ENCODE measurements around the gene GRID1. TPM values are rescaled to one million over a fixed set of nuclear protein-coding genes. Genes with fewer than 3 reads are reported as not detected.

The GRID1 gene
- total RNA-seq, 1 donor from 2014 or later = 7.1 TPM

DNA sequence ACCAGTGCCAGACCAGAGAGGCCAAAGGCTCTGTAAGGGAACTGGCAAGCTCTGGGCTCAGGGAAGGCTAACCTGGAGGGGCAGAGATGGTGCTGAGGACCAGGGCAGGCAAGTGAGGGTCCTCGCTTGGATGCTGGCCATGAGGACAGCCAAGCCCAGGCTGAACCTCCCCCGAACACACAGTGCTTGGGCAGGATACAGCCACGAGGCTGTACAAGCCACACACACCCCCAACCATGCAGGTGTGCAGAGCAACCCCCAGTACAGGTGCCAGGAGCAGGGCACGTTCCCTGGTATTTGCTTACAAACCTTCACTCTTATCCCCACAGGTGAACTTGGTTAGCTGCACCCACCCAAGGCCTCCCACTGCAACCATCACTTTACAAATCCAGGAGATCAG is 185.7 kb downstream of the GRID1 start:
- intact Hi-C loops (cut with DNase I) = no loop called here
- no peaks in the 10 kb centered on the region for H3K9me3 ChIP-seq
- H3K4me1 ChIP-seq = peaks cover 5% of the 10 kb centered on the region
- H3K4me3 ChIP-seq = no peak overlapping the region
- DNase-seq (ENCODE audit: extremely low spot score in 2 of 2) = no peak
- no peak overlapping the region for H3K27ac ChIP-seq
- no peaks in the 10 kb centered on the region for H3K36me3 ChIP-seq
- H3K27me3 ChIP-seq = no peaks in the 10 kb centered on the region
- TF ChIP-seq POLR2A (IDR thresholded peaks at IDR 0.05) (no peak), POLR2AphosphoS5 (IDR thresholded peaks at IDR 0.05; ENCODE audit: insufficient read depth in 1 of 2, low read depth in 1 of 2) (no peak)
- TF ChIP-seq, protein P1, sequence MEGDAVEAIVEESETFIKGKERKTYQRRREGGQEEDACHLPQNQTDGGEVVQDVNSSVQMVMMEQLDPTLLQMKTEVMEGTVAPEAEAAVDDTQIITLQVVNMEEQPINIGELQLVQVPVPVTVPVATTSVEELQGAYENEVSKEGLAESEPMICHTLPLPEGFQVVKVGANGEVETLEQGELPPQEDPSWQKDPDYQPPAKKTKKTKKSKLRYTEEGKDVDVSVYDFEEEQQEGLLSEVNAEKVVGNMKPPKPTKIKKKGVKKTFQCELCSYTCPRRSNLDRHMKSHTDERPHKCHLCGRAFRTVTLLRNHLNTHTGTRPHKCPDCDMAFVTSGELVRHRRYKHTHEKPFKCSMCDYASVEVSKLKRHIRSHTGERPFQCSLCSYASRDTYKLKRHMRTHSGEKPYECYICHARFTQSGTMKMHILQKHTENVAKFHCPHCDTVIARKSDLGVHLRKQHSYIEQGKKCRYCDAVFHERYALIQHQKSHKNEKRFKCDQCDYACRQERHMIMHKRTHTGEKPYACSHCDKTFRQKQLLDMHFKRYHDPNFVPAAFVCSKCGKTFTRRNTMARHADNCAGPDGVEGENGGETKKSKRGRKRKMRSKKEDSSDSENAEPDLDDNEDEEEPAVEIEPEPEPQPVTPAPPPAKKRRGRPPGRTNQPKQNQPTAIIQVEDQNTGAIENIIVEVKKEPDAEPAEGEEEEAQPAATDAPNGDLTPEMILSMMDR (IDR thresholded peaks at IDR 0.05) = no peak

DNA sequence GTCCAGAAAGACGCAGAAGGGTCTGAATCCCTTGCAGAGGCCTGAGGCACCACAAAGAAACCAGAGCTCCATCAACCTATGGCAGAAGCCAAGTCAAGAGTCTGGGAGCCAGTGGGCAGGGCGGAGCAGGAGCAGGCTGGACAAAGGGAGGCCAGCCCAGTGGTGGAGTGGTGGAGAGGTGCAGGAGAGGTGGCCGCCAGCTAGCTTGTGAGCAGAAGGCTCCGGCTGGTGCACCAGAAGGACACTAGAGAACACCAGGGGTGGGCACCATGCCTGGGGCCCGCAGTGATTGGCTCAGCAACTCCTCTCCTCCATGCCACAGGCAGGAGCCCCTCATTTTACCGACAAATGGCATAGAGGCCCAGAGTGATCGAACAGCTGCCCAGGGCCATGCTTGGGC is 186.6 kb downstream of the GRID1 start:
- no peak for TF ChIP-seq POLR2A (IDR thresholded peaks at IDR 0.05)
- TF ChIP-seq, protein P1 (IDR thresholded peaks at IDR 0.05) = no peak
- TF ChIP-seq POLR2AphosphoS5 (IDR thresholded peaks at IDR 0.05; ENCODE audit: insufficient read depth in 1 of 2, low read depth in 1 of 2) = no peak
- Histone ChIP-seq H3K4me3 (no peak overlapping the region), H3K27me3 (no peaks in the 10 kb centered on the region), H3K27ac (no peak overlapping the region), H3K4me1 (peaks cover 5% of the 10 kb centered on the region), H3K9me3 (no peaks in the 10 kb centered on the region), H3K36me3 (no peaks in the 10 kb centered on the region)
- no peak for DNase-seq (ENCODE audit: extremely low spot score in 2 of 2)
- intact Hi-C loops (cut with DNase I) = no loop called here

DNA sequence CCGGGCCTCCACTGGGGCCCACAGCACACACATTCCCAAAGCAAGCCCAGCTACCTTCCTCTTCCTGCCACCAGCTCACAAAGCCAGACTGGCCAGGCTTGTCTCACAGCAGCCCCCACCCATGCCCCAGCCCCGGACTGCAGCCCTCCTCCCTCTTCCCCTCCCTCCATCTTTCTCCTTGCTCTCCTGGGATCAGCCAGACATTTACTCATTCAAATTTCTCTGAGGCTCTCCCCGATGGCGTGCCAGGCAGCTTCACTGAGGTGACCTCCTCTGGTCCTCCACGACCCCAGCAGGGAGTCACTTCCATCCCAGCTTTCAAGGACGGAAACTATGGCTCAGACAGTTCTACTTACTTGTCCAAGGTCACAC is 187.5 kb downstream of the GRID1 start:
- Histone ChIP-seq H3K27me3 (no peaks in the 10 kb centered on the region), H3K27ac (no peak overlapping the region), H3K4me3 (no peak overlapping the region), H3K36me3 (no peaks in the 10 kb centered on the region), H3K9me3 (no peaks in the 10 kb centered on the region), H3K4me1 (peaks cover 5% of the 10 kb centered on the region)
- intact Hi-C loops (cut with DNase I) = no loop called here
- TF ChIP-seq, protein P1 (IDR thresholded peaks at IDR 0.05) = no peak
- TF ChIP-seq POLR2A (IDR thresholded peaks at IDR 0.05) = no peak
- no peak for DNase-seq (ENCODE audit: extremely low spot score in 2 of 2)

DNA sequence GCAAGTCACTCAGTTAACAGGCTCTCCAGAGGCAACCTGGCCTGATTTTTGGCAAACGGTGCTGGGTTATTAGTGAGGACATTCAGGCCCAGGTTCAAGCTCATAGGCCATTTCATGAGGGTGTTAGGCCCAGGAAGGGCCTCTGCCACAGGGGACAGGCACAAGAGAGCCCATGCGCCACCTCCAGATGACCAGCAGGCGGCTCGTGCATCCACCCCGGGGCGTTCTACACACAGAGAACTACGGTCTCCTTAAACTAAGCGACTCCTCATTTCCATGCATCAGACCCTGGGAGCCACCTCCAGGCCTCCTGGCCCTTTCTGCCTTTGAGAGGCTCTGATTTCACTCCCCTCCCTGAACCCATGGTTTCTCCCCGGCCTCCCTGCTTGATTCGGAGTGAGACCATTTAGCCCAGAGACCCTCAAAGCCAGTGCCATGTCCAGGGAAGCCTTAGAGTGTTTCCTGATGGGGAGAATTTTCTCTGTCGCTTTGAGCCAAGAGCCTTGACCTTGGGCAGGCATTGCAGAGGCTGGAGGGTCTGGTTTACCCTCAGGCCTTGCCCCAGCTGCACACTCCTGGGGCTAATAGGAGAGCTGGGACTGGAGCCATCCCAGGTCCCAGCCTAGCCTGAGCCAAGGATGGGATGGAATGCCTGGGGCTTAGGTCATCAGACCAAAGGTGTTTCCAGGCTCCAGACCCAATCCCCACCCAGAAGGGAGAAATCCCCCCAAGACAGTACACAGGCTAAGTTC is 188.0 kb downstream of the GRID1 start:
- Histone ChIP-seq H3K4me1 (peaks cover 5% of the 10 kb centered on the region), H3K36me3 (no peaks in the 10 kb centered on the region), H3K27me3 (no peaks in the 10 kb centered on the region), H3K27ac (no peak overlapping the region), H3K9me3 (no peaks in the 10 kb centered on the region), H3K4me3 (no peak overlapping the region)
- DNase-seq (ENCODE audit: extremely low spot score in 2 of 2) = no peak
- TF ChIP-seq POLR2A (IDR thresholded peaks at IDR 0.05) (no peak), POLR2AphosphoS5 (IDR thresholded peaks at IDR 0.05; ENCODE audit: insufficient read depth in 1 of 2, low read depth in 1 of 2) (no peak)
- TF ChIP-seq, protein P1 (IDR thresholded peaks at IDR 0.05) = no peak
- intact Hi-C loops (cut with DNase I) = no loop called here

DNA sequence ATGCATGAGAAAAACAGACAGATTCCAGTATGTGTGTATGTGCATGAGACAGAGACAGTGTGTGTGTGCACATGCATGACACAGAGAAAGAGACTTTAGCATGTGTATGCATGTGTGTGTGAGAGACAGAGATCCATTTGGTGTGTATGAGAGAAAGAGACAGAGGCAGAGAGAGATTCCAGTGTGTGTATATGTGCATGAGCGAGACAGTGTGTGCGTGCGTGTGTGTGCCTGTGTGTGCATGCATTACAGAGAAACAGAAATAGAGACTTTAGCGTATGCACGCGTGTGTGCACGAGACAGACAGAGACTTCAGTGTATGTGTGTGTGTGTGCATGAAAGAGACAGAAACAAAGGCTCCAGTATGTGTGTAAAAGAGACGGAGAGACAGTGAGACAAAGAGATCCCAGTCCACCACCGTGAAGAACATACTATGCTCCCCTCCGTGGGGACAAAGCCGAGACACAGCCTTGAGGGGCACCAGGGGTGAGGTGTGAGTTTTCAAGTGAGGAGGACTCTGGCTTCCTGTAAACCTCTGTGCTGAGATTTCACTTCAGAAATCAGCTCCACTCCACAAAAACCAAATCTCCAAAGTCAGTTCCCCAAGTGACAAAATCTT is 188.9 kb downstream of the GRID1 start:
- Histone ChIP-seq H3K9me3 (no peaks in the 10 kb centered on the region), H3K36me3 (no peaks in the 10 kb centered on the region), H3K27me3 (no peaks in the 10 kb centered on the region), H3K4me1 (peaks cover 5% of the 10 kb centered on the region), H3K27ac (no peak overlapping the region), H3K4me3 (no peak overlapping the region)
- TF ChIP-seq, protein P1 (IDR thresholded peaks at IDR 0.05) = no peak
- TF ChIP-seq POLR2AphosphoS5 (IDR thresholded peaks at IDR 0.05; ENCODE audit: insufficient read depth in 1 of 2, low read depth in 1 of 2) (no peak), POLR2A (IDR thresholded peaks at IDR 0.05) (no peak)
- intact Hi-C loops (cut with DNase I) = no loop called here
- DNase-seq (ENCODE audit: extremely low spot score in 2 of 2) = no peak
